ENCODE results near the gene OSTF1.

Gene OSTF1

GRCh38 chr9:75128535-75128934, 40.2 kb downstream of the OSTF1 start:
- DNase-seq = no peak

GRCh38 chr9:75130172-75130571, 41.9 kb downstream of the OSTF1 start:
- DNase-seq = no peak

- DNase-seq = no peak
These were observed 42.4 kb downstream of the OSTF1 start for GRCh38 chr9:75130621-75131230.

- DNase-seq = no peak
These were observed 43.4 kb downstream of the OSTF1 start for GRCh38 chr9:75131700-75132099.

- no peak for DNase-seq
These were observed 43.9 kb downstream of the OSTF1 start for GRCh38 chr9:75132244-75132643.

GRCh38 chr9:75133396-75133795, 45.1 kb downstream of the OSTF1 start:
- no peak for DNase-seq

- DNase-seq = no peak
These were observed 46.2 kb downstream of the OSTF1 start for GRCh38 chr9:75134495-75134894.

GRCh38 chr9:75138260-75139040, 50.1 kb downstream of the OSTF1 start:
- no peak for DNase-seq

- no peak for DNase-seq
These were observed 50.9 kb downstream of the OSTF1 start for GRCh38 chr9:75139201-75139600.

- no peak for DNase-seq
These were observed 51.9 kb downstream of the OSTF1 start for GRCh38 chr9:75140261-75140660.

GRCh38 chr9:75142202-75142601, 53.9 kb downstream of the OSTF1 start:
- no peak for DNase-seq

GRCh38 chr9:75146229-75146628, 57.9 kb downstream of the OSTF1 start:
- DNase-seq = no peak

GRCh38 chr9:75147638-75148037, 59.3 kb downstream of the OSTF1 start:
- DNase-seq = no peak

GRCh38 chr9:75148561-75148960, 60.2 kb downstream of the OSTF1 start:
- no peak for DNase-seq

- no peak for DNase-seq
These were observed 61.5 kb downstream of the OSTF1 start for GRCh38 chr9:75149841-75150241.

GRCh38 chr9:75150512-75150911, 62.2 kb downstream of the OSTF1 start:
- no peak for DNase-seq

GRCh38 chr9:75152416-75152815, 64.1 kb downstream of the OSTF1 start:
- DNase-seq = no peak

GRCh38 chr9:75156858-75157257, 68.5 kb downstream of the OSTF1 start:
- DNase-seq = no peak

- DNase-seq = no peak
These were observed 73.0 kb downstream of the OSTF1 start for GRCh38 chr9:75161116-75161857.

GRCh38 chr9:75163764-75164163, 75.5 kb downstream of the OSTF1 start:
- DNase-seq = no peak

GRCh38 chr9:75164573-75164972, 76.3 kb downstream of the OSTF1 start:
- no peak for DNase-seq

- DNase-seq = no peak
These were observed 79.0 kb downstream of the OSTF1 start for GRCh38 chr9:75167281-75167680.

- DNase-seq = no peak
These were observed 80.2 kb downstream of the OSTF1 start for GRCh38 chr9:75168270-75169178.
